Spleen (tissue), 7 donors: ENCODE measurements around the gene NFKBIE.

Source experiments
- POLR2A ChIP-seq, 3 donors: fragments of 450-650 bp; IDR thresholded peaks; one replicate each; pipeline ENCODE4 v1.5.1; 2017; ENCODE audit warnings: antibody characterized with exemption in 3 of 3, mild to moderate bottlenecking in 1 of 3
- TF ChIP-seq, protein P1 (sequence below), 11 experiments: fragments of 200-600 bp in 7 of 11; fragments of 450-650 bp in 4 of 11; sonication (generic) in 4 of 11; IDR thresholded peaks in 8 of 11; conservative IDR thresholded peaks in 3 of 11; 1 replicate in 7 of 11; 2 replicates in 4 of 11; pipeline versions ENCODE4 v1.4.0 to v1.8.0; 2016 to 2021; ENCODE audit warnings: antibody characterized with exemption in 11 of 11, inconsistent platforms in 4 of 11, mild to moderate bottlenecking in 1 of 11
- donor health status: DM: no; HTN: no; CAD: no; lungs with moderate emphysema.
- donor health status: DM: no; HTN: no; CAD: no.
- donor health status: DM: no; HTN: no; CAD: no.

- TF ChIP-seq, protein P1, sequence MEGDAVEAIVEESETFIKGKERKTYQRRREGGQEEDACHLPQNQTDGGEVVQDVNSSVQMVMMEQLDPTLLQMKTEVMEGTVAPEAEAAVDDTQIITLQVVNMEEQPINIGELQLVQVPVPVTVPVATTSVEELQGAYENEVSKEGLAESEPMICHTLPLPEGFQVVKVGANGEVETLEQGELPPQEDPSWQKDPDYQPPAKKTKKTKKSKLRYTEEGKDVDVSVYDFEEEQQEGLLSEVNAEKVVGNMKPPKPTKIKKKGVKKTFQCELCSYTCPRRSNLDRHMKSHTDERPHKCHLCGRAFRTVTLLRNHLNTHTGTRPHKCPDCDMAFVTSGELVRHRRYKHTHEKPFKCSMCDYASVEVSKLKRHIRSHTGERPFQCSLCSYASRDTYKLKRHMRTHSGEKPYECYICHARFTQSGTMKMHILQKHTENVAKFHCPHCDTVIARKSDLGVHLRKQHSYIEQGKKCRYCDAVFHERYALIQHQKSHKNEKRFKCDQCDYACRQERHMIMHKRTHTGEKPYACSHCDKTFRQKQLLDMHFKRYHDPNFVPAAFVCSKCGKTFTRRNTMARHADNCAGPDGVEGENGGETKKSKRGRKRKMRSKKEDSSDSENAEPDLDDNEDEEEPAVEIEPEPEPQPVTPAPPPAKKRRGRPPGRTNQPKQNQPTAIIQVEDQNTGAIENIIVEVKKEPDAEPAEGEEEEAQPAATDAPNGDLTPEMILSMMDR (IDR thresholded peaks at IDR 0.05 in 8 of 11, conservative IDR thresholded peaks at IDR 0.05 in 3 of 11), result no peak
- TF ChIP-seq POLR2A (IDR thresholded peaks at IDR 0.05), result no peak
These were observed 36.6 kb upstream of the NFKBIE start for GRCh38 chr6:44301782-44302564.
